Natural killer cell treated with Interleukin-12 subunit alpha and Interleukin-12 subunit beta and Interleukin-15 and Interleukin-18, amount 100 ng/mL, for 72 hours (primary cell): Measurements from ENCODE around the gene IMPA2. TPM values are rescaled to one million over a fixed set of nuclear protein-coding genes. Genes with fewer than 3 reads are reported as not detected.
"Not testable (repeated sequence)": the region's sequence is repeated elsewhere in the genome, so short reads cannot be mapped to it uniquely, and the experiment has no call there.

ENCODE experiments used
- ATAC-seq, 2 donors: fragments of 150-1000 bp; cut with Tn5 transposase in 1 of 2; sonication (Bioruptor Pico), chemical (Tn5 transposase) in 1 of 2; 2 replicates each; pipeline ENCODE4 v1.10.0; 2021
- DNase-seq: peaks from one replicate; pipeline ENCODE4 v3.0.0; 2022; ENCODE audit warnings: low spot score
- H3K27ac Mint-ChIP-seq, 2 donors: 1 replicate in 1 of 2; 2 replicates in 1 of 2; pipeline ENCODE4 v1.8.0; 2022; ENCODE audit warnings: mixed read lengths in 2 of 2, mild to moderate bottlenecking in 1 of 2, moderate library complexity in 1 of 2
- H3K27me3 Mint-ChIP-seq, 2 donors: 1 replicate in 1 of 2; 2 replicates in 1 of 2; pipeline ENCODE4 v1.8.0; 2022; ENCODE audit warnings: mixed read lengths in 2 of 2
- H3K36me3 Mint-ChIP-seq: one replicate; pipeline ENCODE4 v1.8.0; 2022; ENCODE audit warnings: mixed read lengths
- H3K4me1 Mint-ChIP-seq, 2 donors: 1 replicate in 1 of 2; 2 replicates in 1 of 2; pipeline ENCODE4 v1.8.0; 2022; ENCODE audit warnings: low read depth in 2 of 2, mixed read lengths in 2 of 2, mild to moderate bottlenecking in 1 of 2
- H3K4me3 Mint-ChIP-seq: one replicate; pipeline ENCODE4 v1.8.0; 2022; ENCODE audit warnings: mixed read lengths
- H3K9me3 Mint-ChIP-seq: 2 replicates; pipeline ENCODE4 v1.8.0; 2022; ENCODE audit warnings: mixed read lengths
- total RNA-seq, 2 donors: library from RNA; stranded (reverse); gene quantifications; one replicate each; pipeline ENCODE4 v1.2.3, GENCODE V29; 2022

The IMPA2 gene
- total RNA-seq, 2 donors from 2014 or later: 8.6 to 12.0 TPM

DNA sequence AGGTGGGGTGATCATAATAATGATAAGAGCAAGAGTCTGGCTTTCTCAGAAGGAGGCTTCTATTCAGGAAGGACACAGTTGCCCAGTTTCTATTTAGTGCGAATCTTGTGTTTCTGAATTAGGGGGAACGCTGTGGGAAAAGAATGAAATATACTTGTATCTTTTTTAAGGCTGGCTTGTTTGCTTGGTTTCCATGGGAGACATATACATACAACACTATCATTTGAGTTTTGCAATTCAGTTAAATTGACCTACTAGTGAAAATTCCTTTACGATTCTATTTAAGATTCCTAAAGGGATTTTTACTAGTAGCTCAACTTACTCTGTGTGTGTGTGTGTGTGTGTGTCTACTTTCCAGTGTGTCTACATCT is 87.6 kb downstream of the IMPA2 start:
- no peaks in the 10 kb centered on the region for H3K4me1 Mint-ChIP-seq
- no peak for ATAC-seq
- H3K27me3 Mint-ChIP-seq: peaks cover 4 to 8% of the 10 kb centered on the region in 2 donors

DNA sequence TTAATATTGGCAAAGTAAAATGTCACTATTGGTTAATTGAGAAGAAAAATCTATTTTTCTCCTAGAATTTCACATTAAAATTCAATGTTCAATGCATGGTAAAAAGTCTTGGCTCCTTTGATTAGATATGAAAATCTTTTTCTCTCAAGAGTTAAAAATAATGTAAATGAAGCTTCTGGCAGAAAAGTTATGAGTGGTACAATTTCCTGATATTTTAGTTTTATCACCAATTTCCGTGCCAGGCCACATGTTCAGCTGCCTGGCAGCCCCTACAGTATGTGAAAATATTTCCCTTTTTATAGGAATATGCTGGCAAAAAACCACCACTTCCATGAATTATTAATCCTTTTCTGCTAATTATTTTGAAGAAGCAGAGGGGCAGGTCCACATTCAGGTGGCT is 89.8 kb downstream of the IMPA2 start:
- not testable (repeated sequence) for H3K9me3 Mint-ChIP-seq, DNase-seq, H3K4me3 Mint-ChIP-seq, H3K4me1 Mint-ChIP-seq, H3K27ac Mint-ChIP-seq, H3K36me3 Mint-ChIP-seq, ATAC-seq
- H3K27me3 Mint-ChIP-seq: peaks cover 12 to 23% of the 10 kb centered on the region in 2 donors

More for the DNA sequence above, 87.6 kb downstream of the IMPA2 start:
- no peak overlapping the region for H3K27ac Mint-ChIP-seq
- DNase-seq: no peak
- no peaks in the 10 kb centered on the region for H3K36me3 Mint-ChIP-seq
- no peak overlapping the region for H3K4me3 Mint-ChIP-seq
- no peaks in the 10 kb centered on the region for H3K9me3 Mint-ChIP-seq

GRCh38 chr18:12072996-12073395 is 91.7 kb downstream of the IMPA2 start:
- Mint-ChIP-seq H3K4me3 (no peak overlapping the region), H3K9me3 (no peaks in the 10 kb centered on the region), H3K27me3 (peaks cover 15 to 23% of the 10 kb centered on the region in 2 donors), H3K4me1 (no peaks in the 10 kb centered on the region), H3K27ac (no peak overlapping the region), H3K36me3 (no peaks in the 10 kb centered on the region)
- ATAC-seq (no peak), DNase-seq (no peak)

DNA sequence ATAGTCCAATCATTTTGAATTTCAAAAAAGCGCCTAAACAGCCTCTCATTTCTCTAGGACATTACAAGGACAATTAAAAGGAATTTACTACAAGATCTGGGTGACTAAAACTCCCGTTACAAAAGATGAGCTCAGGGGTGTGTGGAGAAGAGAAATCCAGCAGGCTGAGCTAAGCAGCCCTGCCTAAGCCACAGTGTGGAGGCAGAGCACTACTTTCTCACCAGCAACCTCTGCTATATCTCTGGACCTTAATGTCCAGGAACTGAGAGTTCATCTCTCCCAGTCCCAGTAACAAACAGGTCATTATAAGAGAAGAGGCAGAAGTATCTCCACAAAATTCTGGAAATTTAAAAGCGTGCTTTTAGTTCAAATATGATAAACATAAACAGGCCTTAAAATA is 93.4 kb downstream of the IMPA2 start:
- Mint-ChIP-seq H3K4me3 (no peak overlapping the region), H3K36me3 (no peaks in the 10 kb centered on the region), H3K9me3 (no peaks in the 10 kb centered on the region), H3K4me1 (no peaks in the 10 kb centered on the region), H3K27ac (no peak overlapping the region), H3K27me3 (peaks cover 15% of the 10 kb centered on the region in 2 donors)
- ATAC-seq (no peak), DNase-seq (no peak)

GRCh38 chr18:12076424-12077140 is 95.3 kb downstream of the IMPA2 start:
- Mint-ChIP-seq H3K4me1 (no peaks in the 10 kb centered on the region), H3K27me3 (peaks cover 15% of the 10 kb centered on the region in 2 donors), H3K36me3 (no peaks in the 10 kb centered on the region), H3K9me3 (no peaks in the 10 kb centered on the region), H3K4me3 (no peak overlapping the region), H3K27ac (no peak overlapping the region)
- DNase-seq (no peak), ATAC-seq (peak; percentile 60 to 81)

DNA sequence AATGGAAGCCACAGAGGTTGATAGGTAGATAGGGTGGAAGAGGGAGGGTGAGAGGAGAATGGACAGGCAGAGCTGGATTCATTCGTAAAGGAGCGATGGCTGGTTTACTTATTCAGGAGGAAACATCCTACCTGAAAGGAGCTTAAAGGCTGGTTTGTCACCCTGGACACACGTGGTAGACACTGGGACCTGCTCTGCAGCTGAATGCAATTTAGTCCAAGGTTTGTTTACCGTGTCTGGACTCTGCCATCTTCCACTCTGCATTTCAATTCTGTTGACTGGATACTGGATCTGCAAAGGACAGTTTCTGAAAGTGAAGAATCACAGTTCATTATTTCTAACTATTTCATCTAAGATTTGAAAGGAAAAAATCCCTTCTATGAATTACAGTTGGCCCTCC is 96.7 kb downstream of the IMPA2 start:
- H3K4me1 Mint-ChIP-seq, H3K36me3 Mint-ChIP-seq, H3K27ac Mint-ChIP-seq, DNase-seq, H3K9me3 Mint-ChIP-seq, H3K4me3 Mint-ChIP-seq, ATAC-seq: not testable (repeated sequence)
- H3K27me3 Mint-ChIP-seq: peaks cover 17 to 22% of the 10 kb centered on the region in 2 donors

DNA sequence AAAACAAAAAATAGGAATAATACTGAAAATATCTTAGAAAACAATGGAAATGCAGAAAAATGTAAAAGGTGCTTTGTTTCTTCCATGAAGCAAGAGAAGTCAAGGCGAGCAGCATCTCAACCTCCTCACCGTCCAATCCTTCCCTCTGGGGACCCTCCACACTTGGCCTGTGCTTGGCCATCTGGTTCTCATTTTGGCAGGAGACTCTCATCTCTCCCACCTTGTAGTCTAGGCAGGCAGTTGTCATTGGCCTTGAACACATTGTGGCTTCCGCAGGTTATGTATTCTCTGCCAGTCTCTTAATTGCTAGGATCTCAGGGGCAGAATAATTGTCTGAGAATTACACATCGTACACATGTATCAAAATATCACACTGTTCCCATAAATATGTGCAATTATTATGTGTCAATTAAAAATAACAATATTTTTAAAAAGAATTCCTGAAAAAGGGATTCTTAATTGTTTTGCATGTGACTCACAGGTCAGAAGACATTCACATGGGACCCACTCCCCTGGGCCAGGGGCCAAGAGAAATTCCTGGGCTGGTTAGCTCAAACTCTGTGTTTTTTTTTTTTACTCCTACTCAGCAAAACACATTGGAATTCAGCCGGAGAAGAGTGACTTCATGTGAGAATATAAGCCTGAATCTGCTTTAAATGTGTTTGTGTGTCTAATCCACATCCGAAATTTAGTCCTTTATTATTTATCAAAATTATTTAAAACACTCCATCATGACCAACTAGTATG is 98.4 kb downstream of the IMPA2 start:
- H3K36me3 Mint-ChIP-seq: no peaks in the 10 kb centered on the region
- ATAC-seq (no peak), DNase-seq (no peak)
- H3K4me3 Mint-ChIP-seq: no peak overlapping the region
- H3K9me3 Mint-ChIP-seq: no peaks in the 10 kb centered on the region
- H3K27ac Mint-ChIP-seq: no peak overlapping the region
- H3K4me1 Mint-ChIP-seq: no peaks in the 10 kb centered on the region
- peaks cover 13 to 26% of the 10 kb centered on the region in 2 donors for H3K27me3 Mint-ChIP-seq

Other genes starting within 250 kb of the IMPA2 start
- gene CHMP1B, start 130.1 kb upstream of the IMPA2 start, total RNA-seq: 10 to 100 TPM; 19.3 to 25.7 TPM
- gene MPPE1, start 73.2 kb upstream of the IMPA2 start, total RNA-seq: 10 to 100 TPM; 45.5 to 54.7 TPM
- gene ANKRD62, start 112.3 kb downstream of the IMPA2 start, total RNA-seq: not detected